ENCODE data around the gene LSG1. TPM values are rescaled to one million over a fixed set of nuclear protein-coding genes. Genes with fewer than 3 reads are reported as not detected.

Gene LSG1
- total and polyA plus RNA-seq, 9 of the 15 experiments (the other 6 are each of a cell fraction or from before 2014, with no cell fraction given), result 14.9 to 73.7 (median 46.7) TPM

DNA sequence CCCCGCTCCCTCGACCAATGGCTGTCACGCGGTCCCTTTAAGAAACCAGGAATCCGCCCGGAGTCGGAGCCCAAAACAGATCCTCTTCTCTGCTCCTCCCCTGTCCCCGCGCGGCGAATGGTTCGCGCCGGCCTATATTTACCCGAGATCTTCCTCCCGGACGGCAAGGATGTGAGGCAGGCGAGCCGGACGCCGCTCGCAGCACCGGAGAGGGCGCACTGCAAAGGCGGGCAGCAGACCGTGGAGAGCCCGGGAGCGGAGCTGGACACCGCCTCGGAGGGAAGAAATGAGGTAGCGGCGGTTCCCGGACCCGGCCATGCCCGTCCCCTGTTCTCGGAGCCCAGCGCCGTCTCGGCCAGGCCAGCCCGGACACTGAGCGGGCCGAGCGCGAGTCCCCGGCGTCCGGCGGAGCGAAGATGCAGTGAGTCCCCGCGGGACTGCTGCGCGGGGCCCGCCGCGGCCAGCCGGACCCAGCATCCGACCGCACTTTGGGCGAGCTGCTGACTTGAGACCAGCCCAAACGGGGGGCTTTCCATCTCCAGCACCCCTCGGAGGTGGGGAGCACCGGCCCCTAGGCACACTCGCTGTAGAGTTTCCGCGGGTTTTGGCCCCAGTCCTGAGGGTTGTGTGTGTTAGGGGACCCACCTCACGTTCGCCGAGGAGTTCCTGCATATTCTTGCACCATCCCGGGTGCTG is 13.9 kb upstream of the LSG1 start, which contains the start of gene FAM43A (continued):
- TF ChIP-seq PRDM10 (IDR thresholded peaks at IDR 0.05; ENCODE audit: partially characterized antibody), result peak; percentile 98
- no peak for TF ChIP-seq COPS2 (conservative IDR thresholded peaks at IDR 0.05)
- TF ChIP-seq TAF7 (tag; IDR thresholded peaks at IDR 0.05), result no peak
- TF ChIP-seq SIN3B (IDR thresholded peaks at IDR 0.05; ENCODE audit: low read depth), result no peak
- no peak for TF ChIP-seq FOXP1 (CRISPR knock-in tag; IDR thresholded peaks at IDR 0.05)
- no peak for TF ChIP-seq SMAD2 (IDR thresholded peaks at IDR 0.05; ENCODE audit: low read depth, low read length)
- TF ChIP-seq CEBPB (tag; IDR thresholded peaks at IDR 0.05), result no peak
- TF ChIP-seq CREB3L1 (IDR thresholded peaks at IDR 0.05; ENCODE audit: borderline replicate concordance, low read depth), result 0 out of 2 replicates have a peak, but pooled peaks have one; percentile 26
- no peak for TF ChIP-seq RFX5 (IDR thresholded peaks at IDR 0.05; ENCODE audit: low read depth, low read length)
- TF ChIP-seq, protein P1, sequence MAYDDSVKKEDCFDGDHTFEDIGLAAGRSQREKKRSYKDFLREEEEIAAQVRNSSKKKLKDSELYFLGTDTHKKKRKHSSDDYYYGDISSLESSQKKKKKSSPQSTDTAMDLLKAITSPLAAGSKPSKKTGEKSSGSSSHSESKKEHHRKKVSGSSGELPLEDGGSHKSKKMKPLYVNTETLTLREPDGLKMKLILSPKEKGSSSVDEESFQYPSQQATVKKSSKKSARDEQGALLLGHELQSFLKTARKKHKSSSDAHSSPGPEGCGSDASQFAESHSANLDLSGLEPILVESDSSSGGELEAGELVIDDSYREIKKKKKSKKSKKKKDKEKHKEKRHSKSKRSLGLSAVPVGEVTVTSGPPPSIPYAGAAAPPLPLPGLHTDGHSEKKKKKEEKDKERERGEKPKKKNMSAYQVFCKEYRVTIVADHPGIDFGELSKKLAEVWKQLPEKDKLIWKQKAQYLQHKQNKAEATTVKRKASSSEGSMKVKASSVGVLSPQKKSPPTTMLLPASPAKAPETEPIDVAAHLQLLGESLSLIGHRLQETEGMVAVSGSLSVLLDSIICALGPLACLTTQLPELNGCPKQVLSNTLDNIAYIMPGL (CRISPR knock-in tag; IDR thresholded peaks at IDR 0.05), result no peak
- TF ChIP-seq RHOXF2B (CRISPR knock-in tag; conservative IDR thresholded peaks at IDR 0.05), result no peak
- TF ChIP-seq ZNF717 (CRISPR knock-in tag; IDR thresholded peaks at IDR 0.05), result no peak
- no peak for TF ChIP-seq ZNF668 (CRISPR knock-in tag; IDR thresholded peaks at IDR 0.05)
- no peak for TF ChIP-seq YBX1 (IDR thresholded peaks at IDR 0.05)
- TF ChIP-seq SNIP1 (IDR thresholded peaks at IDR 0.05; ENCODE audit: low read depth), result no peak
- no peak for TF ChIP-seq ZZZ3 (IDR thresholded peaks at IDR 0.05)
- no peak; a peak in 1 of 4 replicates for TF ChIP-seq TBL1XR1 (IDR thresholded peaks at IDR 0.05; ENCODE audit: low read length in 2 of 2)
- no peak for TF ChIP-seq ZNF311 (CRISPR knock-in tag; IDR thresholded peaks at IDR 0.05)
- TF ChIP-seq ZNF146 (CRISPR knock-in tag; IDR thresholded peaks at IDR 0.05; ENCODE audit: unreplicated experiment), result no peak
- TF ChIP-seq ATF1 (CRISPR knock-in tag; IDR thresholded peaks at IDR 0.05), result no peak
- no peak for TF ChIP-seq ATF1 (tag; IDR thresholded peaks at IDR 0.05)
- no peak for TF ChIP-seq DPF2 (IDR thresholded peaks at IDR 0.05)
- TF ChIP-seq, protein P2, sequence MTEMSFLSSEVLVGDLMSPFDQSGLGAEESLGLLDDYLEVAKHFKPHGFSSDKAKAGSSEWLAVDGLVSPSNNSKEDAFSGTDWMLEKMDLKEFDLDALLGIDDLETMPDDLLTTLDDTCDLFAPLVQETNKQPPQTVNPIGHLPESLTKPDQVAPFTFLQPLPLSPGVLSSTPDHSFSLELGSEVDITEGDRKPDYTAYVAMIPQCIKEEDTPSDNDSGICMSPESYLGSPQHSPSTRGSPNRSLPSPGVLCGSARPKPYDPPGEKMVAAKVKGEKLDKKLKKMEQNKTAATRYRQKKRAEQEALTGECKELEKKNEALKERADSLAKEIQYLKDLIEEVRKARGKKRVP (CRISPR knock-in tag; IDR thresholded peaks at IDR 0.05), result no peak
- no peak for TF ChIP-seq HMGN3 (IDR thresholded peaks at IDR 0.05; ENCODE audit: borderline replicate concordance, extremely low read depth, insufficient read length, low read depth, low read length)

All from K562 (cell line).